GM12878 (cell line): ENCODE results near the gene SHQ1. TPM values are rescaled to one million over a fixed set of nuclear protein-coding genes. Genes with fewer than 3 reads are reported as not detected.

ENCODE experiments used
- ATAC-seq: fragments of 200-7000 bp; cut with Tn5 transposase; 3 replicates; pipeline ENCODE4 v1.9.1; 2020; ENCODE audit warnings: mild to moderate bottlenecking, moderate library complexity
- BruUV-seq: library from RNA; stranded (reverse); fragments of 400-500 nt; replicated peaks from 2 replicates; lab custom pipeline; 2021; lab: Mats Ljungman, UMichigan
- CTCF ChIA-PET: fragments of 300-600 bp; sonication (Branson Sonifier 250); formaldehyde crosslinking; extraction: SDS; loops from one replicate; lab custom pipeline; 2021; ENCODE audit warnings: inconsistent platforms; lab: Yijun Ruan, JAX
- POLR2A ChIA-PET: fragments of 350-600 bp; formaldehyde crosslinking; extraction: SDS; loops from one replicate; lab custom pipeline; 2021; ENCODE audit warnings: inconsistent platforms; lab: Charles Lee
- RAD21 ChIA-PET: fragments of 300-600 bp; sonication (Branson Sonifier 250); formaldehyde crosslinking; loops from one replicate; lab custom pipeline; 2023; ENCODE audit warnings: antibody characterized with exemption; ENCODE audit not compliant: unreplicated experiment; lab: Charles Lee
- SMC1A ChIA-PET: fragments of 300-600 bp; sonication (Branson Sonifier 250); formaldehyde crosslinking; loops from one replicate; lab custom pipeline; 2023; ENCODE audit not compliant: unreplicated experiment, uncharacterized antibody; lab: Charles Lee
- DNase-seq: peaks from one replicate; pipeline ENCODE4 v3.0.0-alpha.2; 2011; ENCODE audit warnings: low read depth, low spot score
- FAIRE-seq: peaks from 3 replicates; lab custom pipeline; 2011; peaks lifted over from hg19 to GRCh38; lab: Jason Lieb, UNC
- H2AFZ ChIP-seq: 2 replicates; pipeline ENCODE4 v1.6.0; 2011; ENCODE audit warnings: low read depth, low read length, control low read depth; ENCODE audit not compliant: control insufficient read depth
- H3K27ac ChIP-seq: 2 replicates; pipeline ENCODE4 v1.5.1; 2011; ENCODE audit warnings: control low read depth; ENCODE audit not compliant: control insufficient read depth, insufficient read depth
- H3K27me3 ChIP-seq, 2 experiments: replicated peaks in 1 of 2; 2 replicates each; pipeline versions ENCODE4 v1.6.0 to v1.6.1; 2011; ENCODE audit warnings: low read length in 1 of 2; ENCODE audit not compliant: control insufficient read depth in 2 of 2, insufficient read depth in 2 of 2
- H3K36me3 ChIP-seq, 2 experiments: 2 replicates each; pipeline ENCODE4 v1.5.1; 2011; ENCODE audit warnings: low read length in 1 of 2; ENCODE audit not compliant: control insufficient read depth in 2 of 2, insufficient read depth in 2 of 2
- H3K4me1 ChIP-seq: 2 replicates; pipeline ENCODE4 v1.6.1; 2011; ENCODE audit warnings: mild to moderate bottlenecking, low read length, moderate library complexity, mixed read lengths; ENCODE audit not compliant: control insufficient read depth, insufficient read depth
- H3K4me2 ChIP-seq: 2 replicates; pipeline ENCODE4 v1.6.0; 2011; ENCODE audit warnings: control low read depth; ENCODE audit not compliant: control insufficient read depth, insufficient read depth
- H3K4me3 ChIP-seq: fragments of 200-600 bp; sonication (generic); 2 replicates; pipeline ENCODE4 v1.5.1; 2016
- H3K79me2 ChIP-seq: 2 replicates; pipeline ENCODE4 v1.6.0; 2011; ENCODE audit warnings: low read length; ENCODE audit not compliant: control insufficient read depth, insufficient read depth
- H3K9ac ChIP-seq: 2 replicates; pipeline ENCODE4 v1.8.0; 2011; ENCODE audit warnings: low read length, control low read depth, mixed read lengths; ENCODE audit not compliant: control insufficient read depth, insufficient read depth
- H3K9me3 ChIP-seq: replicated peaks from 3 replicates; pipeline ENCODE4 v1.5.1; 2011; ENCODE audit warnings: mild to moderate bottlenecking, low read length; ENCODE audit not compliant: control insufficient read depth, insufficient read depth
- H4K20me1 ChIP-seq: 2 replicates; pipeline ENCODE4 v1.6.0; 2011; ENCODE audit not compliant: control insufficient read depth, insufficient read depth
- ATF2 ChIP-seq: IDR thresholded peaks from 2 replicates; pipeline ENCODE4 v1.6.1; 2012; ENCODE audit warnings: low read length, inconsistent platforms
- BHLHE40 ChIP-seq, 2 experiments: fragments of 450-650 bp in 1 of 2; IDR thresholded peaks; 2 replicates each; pipeline ENCODE4 v1.6.1; 2011 to 2017; ENCODE audit warnings: low read depth in 2 of 2, borderline replicate concordance in 1 of 2, improper control_type of control experiment in 1 of 2, low read length in 1 of 2, mild to moderate bottlenecking in 1 of 2
- DPF2 ChIP-seq: fragments of 450-650 bp; IDR thresholded peaks from 2 replicates; pipeline ENCODE4 v1.6.1; 2017; ENCODE audit warnings: mild to moderate bottlenecking
- EED ChIP-seq: sonication (generic); IDR thresholded peaks from 2 replicates; pipeline ENCODE4 v1.6.1; 2016; ENCODE audit warnings: antibody characterized with exemption, low read depth
- EP300 ChIP-seq, 2 experiments: fragments of 150-350 bp in 1 of 2; IDR thresholded peaks; 2 replicates each; pipeline ENCODE4 v1.6.1; 2011 to 2012; ENCODE audit warnings: low read depth in 2 of 2, low read length in 2 of 2, borderline replicate concordance in 1 of 2, improper control_type of control experiment in 1 of 2, inconsistent platforms in 1 of 2; ENCODE audit not compliant: control insufficient read depth in 1 of 2
- ETV6 ChIP-seq, 2 experiments: fragments of 450-650 bp in 1 of 2; IDR thresholded peaks in 1 of 2; conservative IDR thresholded peaks in 1 of 2; 2 replicates each; pipeline ENCODE4 v1.6.1; 2014; ENCODE audit warnings: antibody characterized with exemption in 1 of 2, borderline replicate concordance in 1 of 2, low read depth in 1 of 2, mild to moderate bottlenecking in 1 of 2, moderate library complexity in 1 of 2
- GATAD2B ChIP-seq: fragments of 450-650 bp; conservative IDR thresholded peaks from 2 replicates; pipeline ENCODE4 v1.6.1; 2017; ENCODE audit warnings: low read depth, mild to moderate bottlenecking, moderate library complexity
- IKZF2 ChIP-seq, 2 experiments: fragments of 450-650 bp; IDR thresholded peaks; 2 replicates each; pipeline ENCODE4 v1.6.1; 2017; ENCODE audit warnings: mild to moderate bottlenecking in 2 of 2, moderate library complexity in 2 of 2
- IRF4 ChIP-seq: IDR thresholded peaks from 2 replicates; pipeline ENCODE4 v1.6.1; 2011; ENCODE audit warnings: low read depth, low read length
- JUNB ChIP-seq: IDR thresholded peaks from 2 replicates; pipeline ENCODE4 v1.6.1; 2016; ENCODE audit warnings: antibody characterized with exemption, mild to moderate bottlenecking
- MEF2B ChIP-seq: fragments of 450-650 bp; IDR thresholded peaks from 2 replicates; pipeline ENCODE4 v1.6.1; 2018; ENCODE audit warnings: mild to moderate bottlenecking, moderate library complexity; ENCODE audit not compliant: partially characterized antibody, poor library complexity, severe bottlenecking
- MYB ChIP-seq: fragments of 150-350 bp; IDR thresholded peaks from 2 replicates; pipeline ENCODE4 v1.6.1; 2014; ENCODE audit warnings: mild to moderate bottlenecking, low read depth, low read length, borderline replicate concordance
- NR2C2 ChIP-seq: IDR thresholded peaks from 2 replicates; pipeline ENCODE4 v1.6.1; 2011; ENCODE audit warnings: borderline replicate concordance, low read depth; ENCODE audit not compliant: control insufficient read depth, insufficient read length
- POU2F2 ChIP-seq: IDR thresholded peaks from 3 replicates; pipeline ENCODE4 v1.6.1; 2011; ENCODE audit warnings: low read depth, mild to moderate bottlenecking, low read length, borderline replicate concordance
- RAD51 ChIP-seq: fragments of 450-650 bp; IDR thresholded peaks from 2 replicates; pipeline ENCODE4 v1.6.1; 2016; ENCODE audit warnings: moderate library complexity, mild to moderate bottlenecking, inconsistent platforms
- RELA ChIP-seq: fragments of 450-650 bp; IDR thresholded peaks from 2 replicates; pipeline ENCODE4 v1.8.0; 2014; ENCODE audit warnings: borderline replicate concordance; ENCODE audit not compliant: partially characterized antibody
- RUNX3 ChIP-seq: IDR thresholded peaks from 2 replicates; pipeline ENCODE4 v1.6.1; 2012; ENCODE audit warnings: low read length, inconsistent platforms
- SIN3A ChIP-seq: IDR thresholded peaks from 2 replicates; pipeline ENCODE4 v1.6.1; 2012; ENCODE audit warnings: low read depth, low read length, improper control_type of control experiment
- STAT1 ChIP-seq: fragments of 450-650 bp; conservative IDR thresholded peaks from 2 replicates; pipeline ENCODE4 v1.6.1; 2014; ENCODE audit warnings: antibody characterized with exemption, mild to moderate bottlenecking
- STAT3 ChIP-seq: IDR thresholded peaks from 2 replicates; pipeline ENCODE4 v1.6.1; 2011; ENCODE audit warnings: low read depth, low read length, improper control_type of control experiment
- WGBS: methylation state at CpG from one replicate; pipeline ENCODE4 v1.1.6; 2016; ENCODE audit warnings: low lambda C conversion rate; ENCODE audit not compliant: insufficient replicate concordance, insufficient coverage; ENCODE audit errors: missing lambda C conversion rate; 5-methylcytosine and 5-hydroxymethylcytosine counted together
- in situ Hi-C: fragments of 300-500 bp; cut with MboI; formaldehyde crosslinking; loops from 9 replicates; pipeline ENCODE4 v1.14.3; 2018; ENCODE audit warnings: mixed read lengths
- intact Hi-C: fragments of 100-400 bp; cut with micrococcal nuclease; formaldehyde crosslinking; loops from one replicate; pipeline ENCODE4 v1.14.2; 2022; ENCODE audit not compliant: unreplicated experiment
- polyA plus RNA-seq, 11 experiments: library from polyadenylated mRNA; depleted of rRNA in 4 of 11; unstranded in 6 of 11; stranded (reverse) in 5 of 11; fragments of >200 nt; fragmentation: Nextera tagmentation in 4 of 11; fragmentation: Illumina TruSeq in 1 of 11; extraction: Ambion mirVana in 4 of 11; extraction: Trizol in 1 of 11; gene quantifications; 1 replicate in 1 of 11; 2 replicates in 10 of 11; pipeline versions ENCODE4 v1.2.1 to v1.2.3, GENCODE V29; 2011 to 2016; ENCODE audit warnings: inconsistent platforms in 2 of 11, missing spikeins in 2 of 11, low read depth in 1 of 11
- total RNA-seq, 4 experiments: library from RNA; depleted of rRNA in 3 of 4; stranded (reverse); fragments of >200 nt in 3 of 4; fragmentation: Illumina TruSeq in 1 of 4; extraction: Trizol in 1 of 4; gene quantifications; 2 replicates each; pipeline versions ENCODE4 v1.2.1 to v1.2.3, GENCODE V29; 2013 to 2021

SHQ1 gene
- total and polyA plus RNA-seq, 10 of the 15 experiments (the other 5 are each of a cell fraction or from before 2014, with no cell fraction given), result 12.6 to 51.7 (median 24.5) TPM

DNA sequence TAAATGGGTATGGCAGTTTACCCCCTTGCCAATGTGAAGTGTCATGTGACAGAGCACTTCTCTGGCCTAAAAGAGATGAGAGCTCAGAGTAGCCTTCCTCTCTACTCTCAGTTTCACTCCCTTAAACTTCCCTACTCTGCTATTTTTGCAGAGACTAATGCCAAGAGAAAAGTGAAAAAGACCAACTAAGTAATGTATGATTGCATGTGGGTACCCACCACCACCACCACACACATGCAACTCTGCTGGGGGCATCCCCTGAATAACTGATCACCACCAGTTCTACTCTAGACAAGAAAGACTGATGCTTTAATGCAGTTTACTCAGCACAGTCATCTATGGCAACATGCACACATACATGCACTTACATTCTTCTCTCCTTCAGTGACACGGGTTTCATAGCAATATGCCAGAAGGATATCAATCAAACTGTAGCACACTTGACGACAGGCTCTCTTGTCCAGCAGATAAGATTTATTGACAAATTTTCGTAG lies 31.3 kb downstream of the SHQ1 start:
- intact Hi-C loops (loop anchor here (1.0 to 10.0 kb wide), 4 partner anchors 60 to 735 kb away; no protein-coding TSS in a partner anchor), in situ Hi-C loops (no loop called here)
- WGBS, result 0% methylated on average over 3 of the region's 3 CpGs
- POLR2A ChIA-PET, result no interaction called here
- no peak overlapping the region for H2AFZ ChIP-seq
- FAIRE-seq (peak; percentile 80), DNase-seq (no peak), ATAC-seq (peak; percentile 74)
- H3K79me2 ChIP-seq, result no peaks in the 10 kb centered on the region; the same call in 1 of the 2 replicates
- no TSS peak for BruUV-seq
- H4K20me1 ChIP-seq, result no peaks in the 10 kb centered on the region
- H3K27ac ChIP-seq, result no peak overlapping the region; the same call in 1 of the 2 replicates
- no peak overlapping the region for H3K4me2 ChIP-seq
- SMC1A ChIA-PET, result interaction anchor here (0.6 to 4.1 kb wide), 19 partner anchors 9 to 1089 kb away, joined by 3 to 55 read pairs (median 3); no protein-coding TSS in a partner anchor
- CTCF ChIA-PET, result interaction anchor here (1.2 to 2.3 kb wide), 5 partner anchors 134 to 1088 kb away, joined by 3 to 32 read pairs (median 3); no protein-coding TSS in a partner anchor
- H3K4me3 ChIP-seq, result no peak overlapping the region
- no peaks in the 10 kb centered on the region for H3K27me3 ChIP-seq
- no peak overlapping the region for H3K9ac ChIP-seq
- H3K9me3 ChIP-seq, result no peaks in the 10 kb centered on the region
- RAD21 ChIA-PET, result interaction anchor here (0.9 to 2.0 kb wide), 5 partner anchors 9 to 942 kb away, joined by 3 to 22 read pairs (median 5); no protein-coding TSS in a partner anchor
- peaks cover 41% of the 10 kb centered on the region for H3K4me1 ChIP-seq
- H3K36me3 ChIP-seq, result no peaks in the 10 kb centered on the region; a peak in 1 of 4 replicates
- TF ChIP-seq GATAD2B (peak; percentile 51; the same call in 1 of the 2 replicates), NR2C2 (no peak), IKZF2 (IDR thresholded peaks at IDR 0.05) (peak; percentile 67 to 87), IRF4 (peak; percentile 57), STAT1 (no peak), JUNB (peak; percentile 46; the same call in 1 of the 2 replicates), ETV6 (conservative IDR thresholded peaks at IDR 0.05 in 1 of 2, IDR thresholded peaks at IDR 0.05 in 1 of 2; ENCODE audit: borderline replicate concordance in 1 of 2, low read depth in 1 of 2) (peak in 1 of 2 experiments; percentile 56; a peak in 1 of 4 replicates), RELA (peak; percentile 56), STAT3 (no peak), EP300 (IDR thresholded peaks at IDR 0.05; ENCODE audit: borderline replicate concordance in 1 of 2, control insufficient read depth in 1 of 2, low read depth in 2 of 2, low read length in 2 of 2) (0 out of 4 replicates have a peak, but pooled peaks of 1 of the 2 experiments have one; percentile 31), DPF2 (peak; percentile 36; the same call in 1 of the 2 replicates), SIN3A (no peak), RAD51 (peak; percentile 67), MYB (no peak), EED (peak; percentile 61), RUNX3 (peak; percentile 83), MEF2B (peak; percentile 17), BHLHE40 (IDR thresholded peaks at IDR 0.05; ENCODE audit: borderline replicate concordance in 1 of 2, low read depth in 2 of 2, low read length in 1 of 2) (peak; percentile 14 to 49; a peak in 2 of 4 replicates), ATF2 (peak; percentile 56; the same call in 1 of the 2 replicates), POU2F2 (0 out of 3 replicates have a peak, but pooled peaks have one; percentile 54)
